ENCODE results near the gene PHACTR3. TPM values are rescaled to one million over a fixed set of nuclear protein-coding genes. Genes with fewer than 3 reads are reported as not detected.

Gene PHACTR3
- total RNA-seq, 1 experiment from 2014 or later: 30.6 TPM

DNA sequence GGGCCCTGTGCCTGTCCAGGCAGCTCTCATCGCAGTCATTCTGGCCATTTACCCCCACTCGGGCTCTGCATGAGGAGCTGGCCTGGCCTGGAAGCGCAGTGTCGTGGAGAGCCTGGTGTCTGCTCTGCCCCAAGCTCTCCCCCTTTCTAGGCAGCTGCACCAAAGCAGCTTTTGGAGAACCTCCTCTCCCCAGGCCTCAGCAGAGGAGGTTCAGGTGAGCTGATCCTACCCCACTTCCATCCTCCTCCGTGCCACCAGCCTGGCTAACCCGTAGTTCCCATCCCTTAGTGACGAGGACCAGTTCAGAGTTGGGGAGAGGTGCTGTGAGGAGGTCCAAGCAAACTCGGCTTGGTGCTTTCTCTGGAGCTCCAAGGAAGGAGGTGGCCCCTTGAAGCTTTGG, 30.5 kb upstream of the PHACTR3 start:
- no peak overlapping the region for H3K4me2 ChIP-seq (ENCODE audit: low read length)
- intact Hi-C loops (cut with micrococcal nuclease): no loop called here

GRCh38 chr20:59574308-59574707, 30.0 kb upstream of the PHACTR3 start:
- no peaks in the 10 kb centered on the region for H3K9me2 ChIP-seq (replicated peaks; ENCODE audit: low read length)
- DNase-seq (no peak), ATAC-seq (no peak)
- no peaks in the 10 kb centered on the region for H3K36me3 ChIP-seq (ENCODE audit: low read depth, low read length)
- no peak overlapping the region for H3K4me3 ChIP-seq (ENCODE audit: low read length)
- TF ChIP-seq CTCF (conservative IDR thresholded peaks at IDR 0.05; ENCODE audit: low read depth, low read length) (no peak), EZH2phosphoT487 (IDR thresholded peaks at IDR 0.05; ENCODE audit: borderline replicate concordance, low read length) (no peak), EZH2 (IDR thresholded peaks at IDR 0.05; ENCODE audit: low read length, unreplicated experiment) (no peak)
- intact Hi-C loops (cut with micrococcal nuclease): no loop called here
- BruUV-seq (replicated peaks): no TSS peak
- H4K20me1 ChIP-seq (ENCODE audit: low read length): no peaks in the 10 kb centered on the region
- peaks cover 42% of the 10 kb centered on the region for H3K27me3 ChIP-seq (ENCODE audit: low read length)
- H3K4me2 ChIP-seq (ENCODE audit: low read length): no peak overlapping the region
- H3K27ac ChIP-seq (ENCODE audit: low read length): no peak overlapping the region
- H3F3A ChIP-seq (ENCODE audit: low read length, unreplicated experiment): no peaks in the 10 kb centered on the region
- POLR2A ChIA-PET (ENCODE audit: unreplicated experiment): no interaction called here
- no peaks in the 10 kb centered on the region for H3K79me2 ChIP-seq (ENCODE audit: low read length)
- H2AFZ ChIP-seq (ENCODE audit: low read length): no peak overlapping the region
- CTCF ChIA-PET: no interaction called here
- H3K9me3 ChIP-seq (ENCODE audit: low read length): no peaks in the 10 kb centered on the region
- no peak overlapping the region for H3K9ac ChIP-seq (ENCODE audit: low read length)
- H3K4me1 ChIP-seq (ENCODE audit: insufficient read depth, low read length): no peaks in the 10 kb centered on the region

More for the DNA sequence above, 30.5 kb upstream of the PHACTR3 start:
- no peak overlapping the region for H2AFZ ChIP-seq (ENCODE audit: low read length)
- H3K4me1 ChIP-seq (ENCODE audit: insufficient read depth, low read length): no peaks in the 10 kb centered on the region
- H3K27me3 ChIP-seq (ENCODE audit: low read length): peaks cover 42% of the 10 kb centered on the region
- ChIA-PET CTCF (no interaction called here), POLR2A (ENCODE audit: unreplicated experiment) (no interaction called here)
- H4K20me1 ChIP-seq (ENCODE audit: low read length): no peaks in the 10 kb centered on the region
- no peak overlapping the region for H3K9ac ChIP-seq (ENCODE audit: low read length)
- H3K36me3 ChIP-seq (ENCODE audit: low read depth, low read length): no peaks in the 10 kb centered on the region
- no peaks in the 10 kb centered on the region for H3K9me3 ChIP-seq (ENCODE audit: low read length)
- DNase-seq (no peak), ATAC-seq (no peak)
- H3K27ac ChIP-seq (ENCODE audit: low read length): no peak overlapping the region
- no peaks in the 10 kb centered on the region for H3K79me2 ChIP-seq (ENCODE audit: low read length)
- no TSS peak for BruUV-seq (replicated peaks)
- TF ChIP-seq EZH2 (IDR thresholded peaks at IDR 0.05; ENCODE audit: low read length, unreplicated experiment) (no peak), CTCF (conservative IDR thresholded peaks at IDR 0.05; ENCODE audit: low read depth, low read length) (no peak), EZH2phosphoT487 (IDR thresholded peaks at IDR 0.05; ENCODE audit: borderline replicate concordance, low read length) (no peak)
- H3F3A ChIP-seq (ENCODE audit: low read length, unreplicated experiment): no peaks in the 10 kb centered on the region
- H3K9me2 ChIP-seq (replicated peaks; ENCODE audit: low read length): no peaks in the 10 kb centered on the region
- no peak overlapping the region for H3K4me3 ChIP-seq (ENCODE audit: low read length)

- BruUV-seq (replicated peaks): no TSS peak
- Histone ChIP-seq H3K9me3 (ENCODE audit: low read length) (no peaks in the 10 kb centered on the region), H3F3A (ENCODE audit: low read length, unreplicated experiment) (no peaks in the 10 kb centered on the region), H3K4me2 (ENCODE audit: low read length) (no peak overlapping the region), H2AFZ (ENCODE audit: low read length) (no peak overlapping the region), H4K20me1 (ENCODE audit: low read length) (no peaks in the 10 kb centered on the region), H3K27ac (ENCODE audit: low read length) (no peak overlapping the region), H3K9me2 (replicated peaks; ENCODE audit: low read length) (no peaks in the 10 kb centered on the region), H3K36me3 (ENCODE audit: low read depth, low read length) (no peaks in the 10 kb centered on the region), H3K79me2 (ENCODE audit: low read length) (no peaks in the 10 kb centered on the region), H3K9ac (ENCODE audit: low read length) (no peak overlapping the region), H3K27me3 (ENCODE audit: low read length) (peaks cover 47% of the 10 kb centered on the region), H3K4me3 (ENCODE audit: low read length) (no peak overlapping the region), H3K4me1 (ENCODE audit: insufficient read depth, low read length) (no peaks in the 10 kb centered on the region)
- POLR2A ChIA-PET (ENCODE audit: unreplicated experiment): no interaction called here
- no peak for TF ChIP-seq EZH2 (IDR thresholded peaks at IDR 0.05; ENCODE audit: low read length, unreplicated experiment)
- ATAC-seq (no peak), DNase-seq (no peak)
- CTCF ChIA-PET: no interaction called here
- intact Hi-C loops (cut with micrococcal nuclease): no loop called here
Measured at GRCh38 chr20:59575216-59575615, 29.1 kb upstream of the PHACTR3 start.
